H1 (cell line): ENCODE results near the gene GPATCH2. TPM values are rescaled to one million over a fixed set of nuclear protein-coding genes. Genes with fewer than 3 reads are reported as not detected.

Experiments used
- CTCF ChIA-PET: fragments of 300-600 bp; sonication (Branson Sonifier 250); formaldehyde crosslinking; loops from one replicate; lab custom pipeline; 2021; ENCODE audit not compliant: partially characterized antibody; lab: Charles Lee
- POLR2A ChIA-PET: fragments of 300-600 bp; sonication (Branson Sonifier 250); formaldehyde crosslinking; loops from one replicate; lab custom pipeline; 2021; ENCODE audit warnings: inconsistent platforms; ENCODE audit not compliant: partially characterized antibody; lab: Charles Lee
- DNase-seq, 2 experiments: peaks; one replicate each; pipeline versions ENCODE4 v3.0.0 to v3.0.0-alpha.2; 2010 to 2022; ENCODE audit warnings: low spot score in 2 of 2, low read depth in 1 of 2, mixed read lengths in 1 of 2
- FAIRE-seq: peaks from 2 replicates; lab custom pipeline; 2011; peaks lifted over from hg19 to GRCh38; lab: Jason Lieb, UNC
- H2AFZ ChIP-seq: 2 replicates; pipeline ENCODE4 v1.8.1; 2012; ENCODE audit warnings: low read length, inconsistent platforms
- H2AK5ac ChIP-seq: 2 replicates; pipeline ENCODE4 v1.6.1; 2013; ENCODE audit warnings: low read depth, low read length
- H2BK120ac ChIP-seq: replicated peaks from 2 replicates; pipeline ENCODE3; 2013; ENCODE audit warnings: low read depth, low read length, inconsistent platforms
- H2BK12ac ChIP-seq: 2 replicates; pipeline ENCODE4 v1.6.1; 2013; ENCODE audit warnings: low read depth, low read length
- H2BK15ac ChIP-seq: 2 replicates; pipeline ENCODE4 v1.6.1; 2013; ENCODE audit warnings: low read length
- H2BK20ac ChIP-seq: 2 replicates; pipeline ENCODE4 v1.6.1; 2013; ENCODE audit warnings: low read length
- H2BK5ac ChIP-seq: 2 replicates; pipeline ENCODE4 v1.6.1; 2013; ENCODE audit warnings: low read depth, low read length
- H3K14ac ChIP-seq: 2 replicates; pipeline ENCODE4 v1.6.1; 2013; ENCODE audit warnings: inconsistent platforms; ENCODE audit not compliant: insufficient read length
- H3K18ac ChIP-seq: 2 replicates; pipeline ENCODE4 v1.6.1; 2013; ENCODE audit warnings: low read length; ENCODE audit errors: extremely low read depth
- H3K23ac ChIP-seq: 2 replicates; pipeline ENCODE4 v1.6.1; 2013; ENCODE audit warnings: inconsistent platforms; ENCODE audit not compliant: insufficient read length
- H3K23me2 ChIP-seq: 2 replicates; pipeline ENCODE4 v1.6.1; 2013; ENCODE audit warnings: low read depth, low read length
- H3K27ac ChIP-seq: 2 replicates; pipeline ENCODE4 v1.6.1; 2011; ENCODE audit warnings: low read depth, low read length, inconsistent platforms
- H3K27me3 ChIP-seq, 4 experiments: replicated peaks in 1 of 4; 1 replicate in 1 of 4; 2 replicates in 3 of 4; pipeline versions ENCODE4 v1.6.1 to v1.8.1; 2011 to 2013; ENCODE audit warnings: low read length in 3 of 4, mild to moderate bottlenecking in 3 of 4, inconsistent platforms in 2 of 4, mixed read lengths in 2 of 4, moderate library complexity in 1 of 4; ENCODE audit not compliant: control insufficient read depth in 3 of 4, insufficient read depth in 3 of 4; ENCODE audit errors: extremely low read depth in 1 of 4
- H3K36me3 ChIP-seq, 4 experiments: 2 replicates each; pipeline versions ENCODE4 v1.6.1 to v1.8.1; 2011 to 2013; ENCODE audit warnings: mild to moderate bottlenecking in 4 of 4, low read length in 3 of 4, moderate library complexity in 2 of 4, control low read depth in 1 of 4, inconsistent platforms in 1 of 4; ENCODE audit not compliant: insufficient read depth in 4 of 4, control insufficient read depth in 2 of 4
- H3K4ac ChIP-seq: replicated peaks from 2 replicates; pipeline ENCODE3; 2013; ENCODE audit warnings: low read length, low read depth, mixed read lengths, inconsistent platforms; ENCODE audit not compliant: insufficient read length
- H3K4me1 ChIP-seq, 4 experiments: replicated peaks in 1 of 4; 1 replicate in 1 of 4; 2 replicates in 3 of 4; pipeline versions ENCODE4 v1.6.1 to v1.8.1; 2011 to 2013; ENCODE audit warnings: low read length in 3 of 4, inconsistent platforms in 2 of 4, mixed read lengths in 1 of 4; ENCODE audit not compliant: insufficient read depth in 4 of 4, control insufficient read depth in 3 of 4
- H3K4me2 ChIP-seq, 2 experiments: 2 replicates each; pipeline versions ENCODE4 v1.6.1 to v1.8.1; 2011 to 2013; ENCODE audit warnings: low read depth in 2 of 2, low read length in 2 of 2, control low read depth in 1 of 2, inconsistent platforms in 1 of 2, mild to moderate bottlenecking in 1 of 2; ENCODE audit not compliant: insufficient read depth in 1 of 2
- H3K4me3 ChIP-seq, 4 experiments: fragments of 200-600, 300-600 bp in 1 of 4; sonication (generic), shearing (Covaris generic), sonication (Bioruptor Twin) in 1 of 4; 2 replicates each; pipeline versions ENCODE4 v1.5.1 to v1.8.1; 2011 to 2016; ENCODE audit warnings: low read length in 4 of 4, low read depth in 3 of 4, control low read depth in 2 of 4, inconsistent platforms in 2 of 4, mild to moderate bottlenecking in 2 of 4, mixed read lengths in 1 of 4, moderate library complexity in 1 of 4; ENCODE audit not compliant: insufficient read depth in 2 of 4; ENCODE audit errors: extremely low read depth in 1 of 4
- H3K56ac ChIP-seq: replicated peaks from 2 replicates; pipeline ENCODE3; 2013; ENCODE audit warnings: low read depth, mild to moderate bottlenecking, mixed read lengths, low read length, inconsistent platforms; ENCODE audit not compliant: insufficient read length
- H3K79me1 ChIP-seq: 2 replicates; pipeline ENCODE4 v1.6.1; 2013; ENCODE audit warnings: low read depth, low read length, control low read depth
- H3K79me2 ChIP-seq, 2 experiments: 2 replicates each; pipeline versions ENCODE4 v1.6.1 to v1.8.1; 2012 to 2013; ENCODE audit warnings: low read length in 2 of 2, mild to moderate bottlenecking in 2 of 2, inconsistent platforms in 1 of 2; ENCODE audit not compliant: insufficient read depth in 2 of 2, control insufficient read depth in 1 of 2
- H3K9ac ChIP-seq, 4 experiments: replicated peaks in 1 of 4; 1 replicate in 1 of 4; 2 replicates in 3 of 4; pipeline versions ENCODE4 v1.6.1 to v1.8.1; 2011 to 2013; ENCODE audit warnings: low read depth in 3 of 4, low read length in 3 of 4, control low read depth in 2 of 4, mild to moderate bottlenecking in 2 of 4, moderate library complexity in 2 of 4, inconsistent platforms in 1 of 4; ENCODE audit errors: extremely low read depth in 1 of 4
- H3K9me3 ChIP-seq, 2 experiments: 2 replicates each; pipeline versions ENCODE4 v1.6.1 to v1.8.1; 2012 to 2013; ENCODE audit warnings: mild to moderate bottlenecking in 2 of 2, moderate library complexity in 2 of 2, control low read depth in 1 of 2, inconsistent platforms in 1 of 2, low read depth in 1 of 2, low read length in 1 of 2, mixed read lengths in 1 of 2; ENCODE audit not compliant: insufficient read depth in 2 of 2
- H4K20me1 ChIP-seq, 2 experiments: replicated peaks in 1 of 2; 2 replicates each; pipeline versions ENCODE3 to v1.8.1; 2011 to 2013; ENCODE audit warnings: inconsistent platforms in 2 of 2, low read length in 2 of 2, mild to moderate bottlenecking in 1 of 2; ENCODE audit not compliant: insufficient read depth in 2 of 2, control insufficient read depth in 1 of 2
- H4K5ac ChIP-seq: 2 replicates; pipeline ENCODE4 v1.6.1; 2013; ENCODE audit warnings: low read length, low read depth, mixed read lengths, inconsistent platforms; ENCODE audit not compliant: insufficient read length
- H4K8ac ChIP-seq: 2 replicates; pipeline ENCODE4 v1.8.0; 2013; ENCODE audit warnings: mild to moderate bottlenecking, moderate library complexity, low read length, inconsistent platforms; ENCODE audit not compliant: insufficient read depth; ENCODE audit errors: extremely low read depth
- H4K91ac ChIP-seq: replicated peaks from 2 replicates; pipeline ENCODE3; 2013; ENCODE audit warnings: low read length, mixed read lengths, inconsistent platforms; ENCODE audit not compliant: insufficient read length
- FOSL1 ChIP-seq: IDR thresholded peaks from 2 replicates; pipeline ENCODE4 v1.6.1; 2011; ENCODE audit warnings: mild to moderate bottlenecking, low read depth, low read length, moderate library complexity; ENCODE audit not compliant: insufficient read depth
- JUND ChIP-seq: IDR thresholded peaks from 2 replicates; pipeline ENCODE4 v1.6.1; 2011; ENCODE audit warnings: mild to moderate bottlenecking, improper control_type of control experiment, low read length
- KDM5A ChIP-seq: fragments of 200-600 bp; IDR thresholded peaks from 2 replicates; pipeline ENCODE4 v1.7.1; 2012; ENCODE audit warnings: mild to moderate bottlenecking, low read length, inconsistent platforms, mixed read lengths
- MAFK ChIP-seq: IDR thresholded peaks from 2 replicates; pipeline ENCODE4 v1.6.1; 2012; ENCODE audit warnings: low read depth, mild to moderate bottlenecking, improper control_type of control experiment, low read length
- MAX ChIP-seq: IDR thresholded peaks from 2 replicates; pipeline ENCODE4 v1.6.1; 2012; ENCODE audit warnings: inconsistent platforms
- NRF1 ChIP-seq: IDR thresholded peaks from 2 replicates; pipeline ENCODE4 v1.6.1; 2011; ENCODE audit warnings: mild to moderate bottlenecking, low read depth, low read length, improper control_type of control experiment
- POLR2A ChIP-seq, 2 experiments: IDR thresholded peaks; 1 replicate in 1 of 2; 2 replicates in 1 of 2; pipeline ENCODE4 v1.6.1; 2011; ENCODE audit warnings: low read depth in 2 of 2, low read length in 2 of 2, mild to moderate bottlenecking in 2 of 2; ENCODE audit errors: control extremely low read depth in 1 of 2
- SUZ12 ChIP-seq: fragments of 200-600 bp; sonication (generic); IDR thresholded peaks from 2 replicates; pipeline ENCODE4 v1.6.1; 2012; ENCODE audit warnings: mild to moderate bottlenecking, inconsistent platforms, low read length, moderate library complexity, mixed read lengths
- TAF1 ChIP-seq: IDR thresholded peaks from 2 replicates; pipeline ENCODE4 v1.6.1; 2011; ENCODE audit warnings: mild to moderate bottlenecking, low read depth, low read length
- WGBS, 2 experiments: shearing (Covaris generic) in 1 of 2; methylation state at CpG; one replicate each; pipeline versions ENCODE4 v1.1.6 to v1.1.7; 2013 to 2015; ENCODE audit warnings: low lambda C conversion rate in 2 of 2, mixed read lengths in 2 of 2, inconsistent platforms in 1 of 2, low coverage in 1 of 2, missing lambda C conversion rate in 1 of 2; ENCODE audit not compliant: insufficient replicate concordance in 2 of 2, insufficient coverage in 1 of 2, insufficient read length in 1 of 2; ENCODE audit errors: extremely low coverage in 1 of 2, missing lambda C conversion rate in 1 of 2; 5-methylcytosine and 5-hydroxymethylcytosine counted together
- polyA plus RNA-seq, 7 experiments: library from polyadenylated mRNA; depleted of rRNA in 3 of 7; stranded (reverse) in 5 of 7; unstranded in 2 of 7; fragments of >200 nt in 5 of 7; fragments of 200-250 nt in 2 of 7; gene quantifications; 1 replicate in 5 of 7; 2 replicates in 1 of 7; 4 replicates in 1 of 7; pipeline versions ENCODE4 v1.2.1 to v1.2.3, GENCODE V29; 2011 to 2013; ENCODE audit warnings: missing spikeins in 2 of 7, mixed read lengths in 2 of 7
- total RNA-seq: library from RNA; stranded (reverse); fragmentation: NEBNext Ultra II Directional; extraction: Animal tissue kit (Norgen Biotek cat#: 25700); gene quantifications from 2 replicates; pipeline ENCODE4 v1.2.1, GENCODE V29; 2021

Gene GPATCH2
- total and polyA plus RNA-seq, 2 of the 8 experiments (the other 6 are each of a cell fraction or from before 2014, with no cell fraction given) = 3.9 to 13.1 TPM

GRCh38 chr1:217453816-217454215 is 177.1 kb downstream of the GPATCH2 start:
- no peaks in the 10 kb centered on the region for H4K20me1 ChIP-seq
- H3K14ac ChIP-seq = no peak overlapping the region
- no peak overlapping the region for H3K4me2 ChIP-seq
- H4K8ac ChIP-seq = no peak overlapping the region
- no peak overlapping the region for H4K5ac ChIP-seq
- H3K79me2 ChIP-seq = no peaks in the 10 kb centered on the region
- no peak overlapping the region for H2BK12ac ChIP-seq
- no peak overlapping the region; a peak in 1 of 7 replicates for H3K9ac ChIP-seq
- H3K23me2 ChIP-seq = no peaks in the 10 kb centered on the region
- CTCF ChIA-PET = no interaction called here
- no peak overlapping the region for H2BK5ac ChIP-seq
- H2BK15ac ChIP-seq = no peak overlapping the region
- H3K36me3 ChIP-seq = no peaks in the 10 kb centered on the region; a peak in 1 of 8 replicates
- no peak overlapping the region for H3K27ac ChIP-seq
- H3K79me1 ChIP-seq = no peaks in the 10 kb centered on the region
- POLR2A ChIA-PET = no interaction called here
- no peak overlapping the region for H2AFZ ChIP-seq
- no peaks in the 10 kb centered on the region for H3K9me3 ChIP-seq
- H3K4ac ChIP-seq = no peak overlapping the region
- H2AK5ac ChIP-seq = no peak overlapping the region
- no peaks in the 10 kb centered on the region for H3K4me1 ChIP-seq
- H3K23ac ChIP-seq = no peak overlapping the region
- FAIRE-seq (no peak), DNase-seq (no peak)
- no peak overlapping the region for H2BK20ac ChIP-seq
- no peak overlapping the region for H3K56ac ChIP-seq
- no peak for TF ChIP-seq FOSL1
- TF ChIP-seq POLR2A (IDR thresholded peaks at IDR 0.05; ENCODE audit: control extremely low read depth in 1 of 2, low read depth in 2 of 2, low read length in 2 of 2) = no peak
- no peak for TF ChIP-seq NRF1
- no peak for TF ChIP-seq KDM5A
- no peak for TF ChIP-seq SUZ12
- no peak for TF ChIP-seq TAF1
- TF ChIP-seq JUND = no peak
- TF ChIP-seq MAFK = no peak
- TF ChIP-seq MAX = no peak
- TF ChIP-seq, all 59 proteins: peak for 0
- Histone ChIP-seq H4K91ac (no peak overlapping the region), H3K18ac (no peak overlapping the region), H3K4me3 (no peak overlapping the region), H2BK120ac (no peak overlapping the region), H3K27me3 (no peaks in the 10 kb centered on the region)
- WGBS, 2 experiments = 92% methylated on average over 4 of the region's 4 CpGs; no CpG with 5 or more reads in 1 of the 2 experiments
